OCI-LY1 (cell line): ENCODE results near the gene PRM1.

Experiments used
- CTCF ChIP-seq: fragments of 200-600 bp; sonication (generic), shearing (Covaris generic); IDR thresholded peaks from 2 replicates; pipeline ENCODE4 v1.5.1; 2017; ENCODE audit warnings: mild to moderate bottlenecking, antibody characterized with exemption, low read length, moderate library complexity, mixed read lengths
- EZH2 ChIP-seq: fragments of 200-600 bp; sonication (generic), shearing (Covaris generic); IDR thresholded peaks from 2 replicates; pipeline ENCODE4 v1.8.0; 2017; ENCODE audit warnings: borderline replicate concordance, mixed run types, mild to moderate bottlenecking, antibody characterized with exemption, low read length, moderate library complexity, mixed read lengths

- TF ChIP-seq CTCF (no peak), EZH2 (no peak)
Observed at GRCh38 chr16:11239644-11240632, 41.2 kb downstream of the PRM1 start.
